ENCODE measurements around the gene ADARB1.
A peak's percentile ranks its signal among the peaks of the same experiment; 100 is the strongest.

Gene ADARB1

DNA sequence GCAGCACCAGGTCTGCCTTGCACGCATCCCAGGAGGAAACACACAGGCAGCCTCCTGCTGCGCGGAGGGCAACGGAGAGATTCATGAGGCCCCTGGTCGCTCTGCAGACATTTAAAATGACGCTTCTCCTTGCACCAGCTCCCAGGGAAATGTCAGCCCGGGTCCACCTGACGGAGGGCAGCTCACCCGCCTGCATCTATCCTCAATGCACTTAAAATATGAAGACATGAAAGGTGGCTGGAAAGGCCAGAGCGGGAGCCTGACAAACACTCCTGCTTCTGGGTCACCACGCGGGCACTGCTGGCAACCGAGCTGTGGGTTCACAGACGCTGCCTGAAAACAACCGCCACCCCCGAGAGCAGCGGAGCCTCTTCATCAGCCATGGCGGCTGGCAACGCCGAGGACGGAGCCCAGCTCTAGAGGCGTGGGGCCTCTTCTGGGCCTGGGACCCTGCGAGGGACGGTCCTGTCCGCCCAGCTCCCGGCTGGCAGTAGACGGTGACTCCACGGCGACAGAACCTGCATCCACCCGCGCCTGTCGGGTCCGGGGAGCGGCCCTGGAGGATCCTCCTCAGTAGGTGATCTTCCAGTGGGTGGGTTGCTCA lies 190.6 kb downstream of the ADARB1 start:
- H3K9me3 ChIP-seq (ENCODE audit: control insufficient read depth, low read length): no peaks in the 10 kb centered on the region
- H3K36me3 ChIP-seq (ENCODE audit: control insufficient read depth, insufficient read depth, low read length): peaks cover 42% of the 10 kb centered on the region
- peaks cover 6% of the 10 kb centered on the region for H3K4me1 ChIP-seq (ENCODE audit: control insufficient read depth, insufficient read depth, low read length, poor library complexity, severe bottlenecking)
- H3K4me3 ChIP-seq (ENCODE audit: insufficient read depth, low read depth, low read length, poor library complexity, severe bottlenecking): no peak overlapping the region
- no peak overlapping the region for H3K27ac ChIP-seq (ENCODE audit: insufficient read depth, low read length, poor library complexity, severe bottlenecking)
- DNase-seq: no peak
- H3K27me3 ChIP-seq (replicated peaks; ENCODE audit: control insufficient read depth, insufficient read depth, low read length, poor library complexity, severe bottlenecking): no peaks in the 10 kb centered on the region

DNA sequence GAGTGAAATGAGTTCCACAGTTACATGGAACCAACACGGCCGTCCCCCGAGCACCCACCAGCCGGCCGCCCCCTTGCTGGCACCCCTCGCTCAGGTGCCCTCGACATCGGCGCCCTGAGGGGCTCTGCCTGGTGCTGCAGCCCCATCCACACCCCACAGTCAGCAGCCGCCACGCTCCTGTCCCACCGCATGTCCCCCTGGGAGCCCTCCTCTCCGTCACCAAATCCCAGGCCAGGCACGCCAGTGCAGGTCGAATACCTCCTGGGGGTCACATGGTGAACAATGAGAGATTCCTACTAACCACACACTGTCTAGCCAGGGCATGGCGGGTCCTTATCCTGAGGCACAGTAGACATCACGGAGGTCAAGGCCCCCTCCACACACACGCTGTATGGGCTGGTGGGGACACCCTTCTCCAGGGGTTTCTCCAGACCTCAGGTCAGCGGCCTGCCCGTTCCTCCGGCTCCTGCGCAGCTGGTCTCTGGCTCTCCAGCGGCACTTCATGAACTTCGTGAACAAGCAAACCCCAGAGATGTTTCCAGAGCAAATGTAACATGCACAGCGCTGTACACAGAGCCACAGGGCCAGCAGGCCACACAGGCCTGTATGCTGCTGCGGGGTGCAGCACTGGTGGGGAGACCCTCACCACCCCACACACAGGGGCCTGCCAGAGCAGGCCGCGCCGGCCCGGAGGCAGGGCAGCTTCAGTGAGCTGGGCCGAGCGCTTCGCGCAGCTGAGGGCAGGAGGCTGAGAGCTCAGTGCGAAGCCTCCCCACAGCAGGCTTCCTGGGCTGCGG lies 191.5 kb downstream of the ADARB1 start:
- H3K27me3 ChIP-seq (replicated peaks; ENCODE audit: control insufficient read depth, insufficient read depth, low read length, poor library complexity, severe bottlenecking): no peaks in the 10 kb centered on the region
- peaks cover 51% of the 10 kb centered on the region for H3K36me3 ChIP-seq (ENCODE audit: control insufficient read depth, insufficient read depth, low read length)
- no peak overlapping the region for H3K4me3 ChIP-seq (ENCODE audit: insufficient read depth, low read depth, low read length, poor library complexity, severe bottlenecking)
- H3K9me3 ChIP-seq (ENCODE audit: control insufficient read depth, low read length): no peaks in the 10 kb centered on the region
- DNase-seq: no peak
- peaks cover 6% of the 10 kb centered on the region for H3K4me1 ChIP-seq (ENCODE audit: control insufficient read depth, insufficient read depth, low read length, poor library complexity, severe bottlenecking)
- H3K27ac ChIP-seq (ENCODE audit: insufficient read depth, low read length, poor library complexity, severe bottlenecking): no peak overlapping the region

DNA sequence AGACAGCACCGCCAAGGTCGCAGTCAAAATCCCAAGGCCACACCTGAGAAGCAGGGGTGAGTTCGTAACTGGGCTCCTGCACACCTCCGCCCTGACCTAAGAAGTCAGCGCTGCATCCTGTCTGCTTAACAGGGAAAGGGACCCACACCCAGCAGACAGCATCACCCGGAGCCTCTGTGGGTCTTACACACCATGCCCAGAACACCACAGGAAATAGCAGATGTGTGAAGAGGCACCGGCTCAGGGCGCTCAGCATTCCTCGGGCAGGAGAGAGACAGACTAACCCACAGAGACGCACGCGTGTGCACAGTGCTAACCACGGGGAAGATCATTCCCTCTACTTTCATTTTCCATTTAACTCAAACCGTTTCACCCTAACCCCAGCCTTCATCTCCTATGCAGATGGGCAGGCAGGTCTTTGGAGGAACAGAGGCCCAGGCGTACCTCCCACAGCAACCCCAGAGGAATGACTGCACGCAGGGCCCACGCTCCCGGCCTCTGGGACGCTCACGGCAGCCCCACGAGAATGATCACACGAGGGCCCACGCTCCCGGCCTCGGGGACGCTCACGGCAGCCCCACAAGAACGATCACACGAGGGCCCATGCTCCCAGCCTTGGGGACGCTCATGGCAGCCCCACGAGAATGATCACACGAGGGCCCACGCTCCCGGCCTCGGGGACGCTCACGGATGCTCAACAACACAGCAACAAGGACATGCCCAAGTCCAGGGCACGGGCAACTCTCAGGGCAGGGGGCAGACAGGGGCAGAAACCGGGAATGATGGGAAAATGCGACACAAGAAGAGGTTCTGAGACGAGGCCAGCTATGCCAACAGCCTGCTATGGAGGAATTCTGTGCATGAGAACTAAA lies 192.4 kb downstream of the ADARB1 start:
- H3K27ac ChIP-seq (ENCODE audit: insufficient read depth, low read length, poor library complexity, severe bottlenecking): peak overlapping the region; percentile 22
- peak in 2 of 3 donors; percentile 17 to 28 for DNase-seq
- no peaks in the 10 kb centered on the region for H3K27me3 ChIP-seq (replicated peaks; ENCODE audit: control insufficient read depth, insufficient read depth, low read length, poor library complexity, severe bottlenecking)
- H3K9me3 ChIP-seq (ENCODE audit: control insufficient read depth, low read length): no peaks in the 10 kb centered on the region
- H3K4me1 ChIP-seq (ENCODE audit: control insufficient read depth, insufficient read depth, low read length, poor library complexity, severe bottlenecking): peaks cover 6% of the 10 kb centered on the region
- peaks cover 59% of the 10 kb centered on the region for H3K36me3 ChIP-seq (ENCODE audit: control insufficient read depth, insufficient read depth, low read length)
- H3K4me3 ChIP-seq (ENCODE audit: insufficient read depth, low read depth, low read length, poor library complexity, severe bottlenecking): no peak overlapping the region

DNA sequence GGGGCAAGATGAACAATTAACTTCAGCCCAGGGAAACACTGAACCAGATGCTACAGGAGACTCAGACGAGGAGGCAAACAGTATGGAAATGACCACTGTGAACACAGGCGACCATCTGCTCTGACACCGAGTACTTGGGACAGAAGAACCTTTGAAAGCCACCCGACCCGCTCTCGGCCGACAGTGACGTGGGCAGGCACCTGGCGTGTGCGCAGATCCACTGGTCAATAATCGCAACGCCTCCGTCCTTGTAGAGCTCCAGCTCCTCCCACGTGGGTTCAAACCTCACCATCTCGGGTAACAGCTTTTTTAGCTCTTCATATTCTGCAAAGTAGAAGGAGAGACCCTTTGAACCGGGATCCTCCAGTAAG lies 193.0 kb downstream of the ADARB1 start:
- peaks cover 63% of the 10 kb centered on the region for H3K36me3 ChIP-seq (ENCODE audit: control insufficient read depth, insufficient read depth, low read length)

DNA sequence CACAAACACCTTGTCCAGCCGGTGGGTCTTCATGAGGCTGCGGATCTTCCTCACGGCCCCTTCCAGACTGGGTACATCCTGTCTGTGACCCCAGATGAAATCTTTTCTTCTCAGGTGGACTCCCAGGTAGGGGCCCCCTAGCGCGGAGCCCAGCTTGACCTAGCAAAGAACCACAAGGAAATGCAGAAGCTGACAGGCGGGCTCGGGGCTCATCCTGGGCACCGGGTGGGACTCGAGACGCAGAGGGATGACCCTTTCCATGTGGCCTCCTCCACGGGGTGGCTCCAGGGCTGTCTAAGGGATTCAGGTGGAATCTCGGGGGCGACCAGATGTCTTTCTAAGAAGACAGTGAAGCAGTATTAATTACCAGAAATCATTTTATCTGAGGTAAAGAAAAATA lies 195.5 kb downstream of the ADARB1 start:
- H3K36me3 ChIP-seq (ENCODE audit: control insufficient read depth, insufficient read depth, low read length): peaks cover 46% of the 10 kb centered on the region
- no peak for DNase-seq
- no peak overlapping the region for H3K4me3 ChIP-seq (ENCODE audit: insufficient read depth, low read depth, low read length, poor library complexity, severe bottlenecking)
- H3K27me3 ChIP-seq (replicated peaks; ENCODE audit: control insufficient read depth, insufficient read depth, low read length, poor library complexity, severe bottlenecking): no peaks in the 10 kb centered on the region
- H3K27ac ChIP-seq (ENCODE audit: insufficient read depth, low read length, poor library complexity, severe bottlenecking): no peak overlapping the region
- H3K4me1 ChIP-seq (ENCODE audit: control insufficient read depth, insufficient read depth, low read length, poor library complexity, severe bottlenecking): peaks cover 6% of the 10 kb centered on the region
- H3K9me3 ChIP-seq (ENCODE audit: control insufficient read depth, low read length): no peaks in the 10 kb centered on the region

More for the DNA sequence above, 193.0 kb downstream of the ADARB1 start:
- Histone ChIP-seq H3K27me3 (replicated peaks; ENCODE audit: control insufficient read depth, insufficient read depth, low read length, poor library complexity, severe bottlenecking) (no peaks in the 10 kb centered on the region), H3K9me3 (ENCODE audit: control insufficient read depth, low read length) (no peaks in the 10 kb centered on the region), H3K27ac (ENCODE audit: insufficient read depth, low read length, poor library complexity, severe bottlenecking) (no peak overlapping the region), H3K4me3 (ENCODE audit: insufficient read depth, low read depth, low read length, poor library complexity, severe bottlenecking) (no peak overlapping the region), H3K4me1 (ENCODE audit: control insufficient read depth, insufficient read depth, low read length, poor library complexity, severe bottlenecking) (peaks cover 6% of the 10 kb centered on the region)
- no peak for DNase-seq

DNA sequence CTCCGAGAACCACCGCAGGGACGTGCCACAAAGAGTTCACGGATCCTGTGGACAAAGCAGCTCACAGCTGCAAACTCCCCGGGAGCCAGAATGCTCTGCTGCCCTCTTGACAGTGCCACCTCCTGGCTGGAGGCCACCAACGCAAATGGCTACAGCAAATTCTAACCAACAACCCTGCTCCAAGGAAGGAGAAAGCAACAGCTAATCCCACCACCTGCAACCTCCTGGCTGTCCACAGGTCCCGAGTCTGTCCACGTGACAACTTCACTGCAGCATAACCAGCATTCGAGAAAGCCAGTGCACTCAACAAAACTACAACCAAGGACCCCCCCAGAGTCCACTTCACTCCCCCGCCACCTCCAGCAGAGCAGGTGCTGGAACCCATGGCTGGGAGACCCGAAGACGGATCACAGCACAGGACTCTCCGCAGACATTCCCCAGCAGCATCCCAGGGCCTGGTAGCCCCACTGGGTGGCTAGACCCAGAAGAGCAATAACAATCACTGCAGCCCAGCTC lies 196.0 kb downstream of the ADARB1 start:
- Histone ChIP-seq H3K4me3 (ENCODE audit: insufficient read depth, low read depth, low read length, poor library complexity, severe bottlenecking) (no peak overlapping the region), H3K27ac (ENCODE audit: insufficient read depth, low read length, poor library complexity, severe bottlenecking) (no peak overlapping the region), H3K36me3 (ENCODE audit: control insufficient read depth, insufficient read depth, low read length) (peaks cover 41% of the 10 kb centered on the region), H3K4me1 (ENCODE audit: control insufficient read depth, insufficient read depth, low read length, poor library complexity, severe bottlenecking) (peaks cover 6% of the 10 kb centered on the region), H3K9me3 (ENCODE audit: control insufficient read depth, low read length) (no peaks in the 10 kb centered on the region), H3K27me3 (replicated peaks; ENCODE audit: control insufficient read depth, insufficient read depth, low read length, poor library complexity, severe bottlenecking) (no peaks in the 10 kb centered on the region)
- DNase-seq: no peak
